NCI-H1694 treated with DMSO at 0.1 percent for 48 hours (cell line): ENCODE data around the gene SHOC2.

ENCODE experiments used
- DNase-seq: peaks from one replicate; lab custom pipeline; 2025; lab: John Stamatoyannopoulos, UW

SHOC2 gene

GRCh38 chr10:110985497-110986275 is 66.3 kb downstream of the SHOC2 start:
- no peak for DNase-seq

DNA sequence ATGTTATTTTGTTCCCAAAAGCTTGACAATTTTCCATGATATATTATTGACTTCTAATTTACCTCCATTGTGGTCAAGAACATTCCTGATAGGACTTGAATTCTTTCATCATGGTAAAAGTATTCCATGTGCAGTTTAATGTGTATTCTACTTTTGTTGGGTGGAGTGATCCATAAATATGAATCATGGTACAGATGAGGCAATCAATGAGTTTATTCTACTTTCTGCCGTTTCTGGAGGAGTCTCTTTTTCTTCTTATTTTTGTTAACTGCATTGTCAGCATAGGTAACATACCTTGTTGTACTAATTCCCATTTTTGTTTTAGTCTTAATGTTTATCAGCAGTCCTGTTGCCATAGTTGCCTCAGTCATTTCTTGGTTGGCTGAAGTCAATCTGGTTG is 69.6 kb downstream of the SHOC2 start:
- no peak for DNase-seq

- no peak for DNase-seq
Measured at GRCh38 chr10:110992006-110992800, 72.8 kb downstream of the SHOC2 start.

DNA sequence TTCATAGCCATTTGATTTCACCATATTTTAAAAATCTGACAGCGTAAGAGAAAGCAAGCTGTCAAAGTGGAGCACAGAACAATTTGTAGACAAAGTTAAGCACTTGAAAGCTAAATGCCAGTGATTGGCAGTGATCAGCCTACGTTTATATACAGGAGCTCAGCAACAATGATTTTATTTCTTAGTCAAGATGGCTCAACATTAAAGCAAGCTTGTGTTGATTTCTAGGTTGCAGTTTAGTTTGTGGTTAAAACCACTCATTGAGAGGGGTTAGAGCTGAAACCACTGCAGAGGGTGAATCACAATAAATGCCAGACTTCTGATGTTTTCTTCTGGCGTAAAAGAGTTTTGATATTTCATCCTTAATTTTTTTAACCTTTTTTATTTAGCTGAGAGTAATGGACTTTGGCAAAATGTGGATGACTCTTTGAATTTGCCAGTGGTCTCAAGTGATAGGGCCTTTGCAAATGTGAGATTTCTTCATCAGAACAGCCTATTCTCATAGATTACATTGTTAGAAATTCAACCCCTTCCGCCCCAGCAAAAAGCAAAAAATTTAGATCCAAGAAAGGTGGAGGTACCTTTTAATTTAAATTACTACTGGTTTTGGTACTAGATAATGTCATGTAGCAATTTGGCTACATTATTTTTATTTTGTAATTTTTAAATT is 73.8 kb downstream of the SHOC2 start:
- no peak for DNase-seq

- DNase-seq = no peak
Measured at GRCh38 chr10:110994406-110995086, 75.1 kb downstream of the SHOC2 start.

DNA sequence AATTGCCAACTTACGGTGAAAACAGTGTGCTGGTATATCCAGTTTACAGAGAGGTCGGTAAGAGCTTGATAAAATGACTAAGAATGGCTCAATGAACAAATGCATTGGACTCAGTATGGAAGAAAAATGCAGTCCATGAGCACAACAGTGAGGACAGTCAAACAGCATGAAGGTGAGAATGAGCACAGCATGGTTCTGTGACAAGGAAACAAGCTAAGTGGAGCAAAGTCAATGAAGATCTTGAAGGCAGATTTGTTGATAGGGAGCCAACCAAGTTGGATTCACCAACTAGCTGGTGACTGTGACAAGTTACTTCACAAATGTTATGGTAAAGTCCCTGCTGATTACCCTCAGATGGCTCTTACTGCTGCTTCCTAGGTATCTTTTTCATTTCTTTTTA is 75.9 kb downstream of the SHOC2 start:
- no peak for DNase-seq

DNA sequence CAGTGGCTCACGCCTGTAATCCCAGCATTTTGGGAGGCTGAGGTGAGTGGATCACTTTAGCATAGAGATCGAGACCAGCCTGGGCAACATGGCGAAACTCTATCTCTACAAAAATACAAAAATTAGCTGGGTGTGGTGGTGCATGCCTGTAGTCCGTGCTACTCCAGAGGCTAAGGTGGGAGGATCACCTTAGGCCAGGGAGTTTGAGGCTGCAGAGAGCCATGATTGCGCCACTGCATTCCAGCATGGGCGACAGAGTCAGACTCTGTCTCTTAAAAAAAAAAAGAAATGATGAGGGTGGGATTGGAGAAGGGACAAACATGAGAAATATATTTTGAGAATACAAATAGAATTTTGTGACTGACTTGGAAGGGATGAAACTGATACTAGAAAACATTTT is 76.9 kb downstream of the SHOC2 start:
- no peak for DNase-seq

DNA sequence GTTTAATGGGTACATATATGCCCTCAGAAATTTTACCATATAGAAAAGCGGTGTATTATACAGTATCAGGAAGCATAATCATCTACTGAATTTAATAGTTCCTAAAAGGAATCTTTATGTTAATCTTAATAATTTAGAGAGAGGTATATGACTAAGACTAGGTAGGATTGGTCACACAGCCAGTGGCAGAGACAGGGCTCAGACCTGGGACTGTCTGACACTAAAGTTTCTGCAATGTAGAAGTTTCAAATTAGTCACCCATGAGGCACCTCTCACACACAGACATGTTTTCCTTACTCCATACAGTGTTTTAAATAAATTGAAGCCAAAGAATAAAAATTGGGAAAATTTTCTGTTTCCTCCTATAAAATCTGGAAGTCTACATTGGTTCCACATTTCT is 84.6 kb downstream of the SHOC2 start:
- DNase-seq = no peak

DNA sequence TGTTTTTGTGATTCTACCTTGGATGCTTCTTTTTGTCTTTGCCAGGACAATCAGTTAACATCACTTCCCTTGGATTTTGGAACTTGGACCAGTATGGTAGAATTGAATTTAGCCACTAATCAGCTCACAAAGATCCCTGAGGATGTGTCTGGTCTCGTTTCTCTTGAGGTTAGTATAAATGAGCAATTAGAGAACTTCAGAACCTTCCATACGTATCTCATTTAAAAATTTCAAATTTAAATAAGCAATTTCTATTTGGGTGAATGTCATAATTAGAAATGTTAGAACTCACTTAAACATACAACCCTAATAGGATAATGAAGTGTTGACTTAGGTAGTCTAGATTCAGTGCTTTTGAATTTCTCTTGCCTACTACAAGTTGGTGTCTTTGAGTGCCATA is 88.1 kb downstream of the SHOC2 start:
- DNase-seq = no peak

DNA sequence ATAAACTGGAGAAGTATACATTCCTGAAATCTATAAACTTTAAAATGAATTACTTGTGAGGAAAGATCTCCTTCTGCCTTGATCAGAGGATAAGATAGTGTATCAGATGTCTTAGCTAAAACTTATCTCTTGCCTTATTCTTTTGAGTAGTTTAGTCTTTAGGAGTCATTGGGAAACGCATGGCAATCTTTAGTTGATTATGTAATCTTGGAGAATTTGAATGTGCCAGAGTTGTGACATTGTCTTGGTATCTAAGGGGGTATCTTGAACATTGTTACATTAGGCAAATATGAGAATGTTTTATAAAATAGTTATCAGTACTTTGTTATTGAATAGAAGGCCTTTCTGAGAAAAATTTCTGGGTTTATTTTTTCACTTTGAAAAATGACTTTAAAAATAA is 95.8 kb downstream of the SHOC2 start:
- DNase-seq = no peak

DNA sequence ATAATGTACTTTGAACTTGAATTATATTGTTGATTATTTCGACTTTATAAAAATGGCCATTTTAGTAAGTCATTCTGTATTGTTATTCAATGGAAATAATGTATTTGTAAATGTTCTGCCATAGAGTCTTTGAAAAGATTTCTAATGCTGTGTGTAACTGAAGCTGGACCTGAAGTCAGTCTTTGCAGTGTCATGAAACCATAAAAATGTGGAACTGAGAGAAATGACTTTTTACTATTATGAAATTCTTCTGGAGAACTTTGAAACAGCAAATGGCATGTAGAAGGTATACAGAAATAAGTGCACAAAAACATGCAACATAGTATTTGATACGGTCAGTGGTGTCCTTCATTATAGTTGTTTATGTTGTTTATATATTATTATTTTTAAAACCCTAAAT is 97.7 kb downstream of the SHOC2 start:
- DNase-seq = no peak

GRCh38 chr10:111018021-111018420 is 98.6 kb downstream of the SHOC2 start:
- no peak for DNase-seq

GRCh38 chr10:111023060-111023459 is 103.7 kb downstream of the SHOC2 start:
- DNase-seq = no peak

- no peak for DNase-seq
Measured at GRCh38 chr10:111030042-111030750, 110.8 kb downstream of the SHOC2 start.

DNA sequence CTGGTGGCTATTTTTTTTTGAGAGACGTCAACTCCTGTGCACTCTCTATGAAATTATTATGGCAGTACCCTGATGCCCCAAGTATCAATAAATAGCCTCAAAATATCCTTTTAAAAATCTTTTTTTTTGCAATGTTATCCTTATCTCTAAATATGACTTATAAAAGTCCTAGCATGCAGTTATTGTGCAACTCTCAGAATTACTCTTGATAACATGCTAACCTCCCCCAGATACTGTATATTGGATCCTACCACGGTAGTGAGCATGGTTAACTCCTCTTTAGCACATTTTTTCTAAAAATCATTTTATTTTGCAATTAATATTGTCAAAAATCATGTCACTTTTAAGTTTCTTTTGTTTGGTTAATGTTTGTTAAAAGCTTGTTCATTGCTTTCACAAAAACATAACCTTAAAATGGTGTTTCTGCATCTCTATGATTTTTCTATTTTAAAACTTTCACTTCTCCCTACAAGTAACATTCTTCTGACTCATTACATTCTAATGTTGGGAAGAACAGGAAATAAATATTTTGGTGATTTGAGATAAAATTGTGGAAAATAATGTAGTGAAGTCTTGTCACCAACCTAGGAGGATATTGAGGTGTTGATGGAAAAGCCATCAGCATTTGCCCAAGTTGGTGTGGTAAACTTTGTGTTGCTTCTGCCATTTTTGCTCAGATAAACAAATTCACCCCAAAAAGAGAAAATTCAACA is 115.3 kb downstream of the SHOC2 start:
- no peak for DNase-seq

GRCh38 chr10:111035542-111035941 is 116.1 kb downstream of the SHOC2 start:
- no peak for DNase-seq

DNA sequence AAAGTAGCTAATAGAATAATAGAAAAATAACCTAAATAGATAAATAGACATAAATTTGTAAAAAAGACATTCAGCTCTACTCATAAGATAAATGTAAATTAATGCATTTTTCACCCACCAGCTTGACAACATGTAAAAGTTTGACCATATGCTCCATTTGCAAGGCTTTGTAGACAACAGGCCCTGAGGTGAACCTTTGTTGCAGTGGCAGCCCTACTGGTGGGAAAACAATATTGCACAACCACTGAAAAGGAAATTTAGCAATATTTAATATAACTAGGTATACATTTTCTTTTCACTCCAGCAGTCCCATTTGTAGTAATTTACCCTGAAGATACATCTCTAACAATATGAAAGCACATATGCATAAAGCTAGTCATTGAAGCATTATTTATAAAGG is 118.5 kb downstream of the SHOC2 start:
- no peak for DNase-seq

GRCh38 chr10:111039522-111039921 is 120.1 kb downstream of the SHOC2 start:
- no peak for DNase-seq

DNA sequence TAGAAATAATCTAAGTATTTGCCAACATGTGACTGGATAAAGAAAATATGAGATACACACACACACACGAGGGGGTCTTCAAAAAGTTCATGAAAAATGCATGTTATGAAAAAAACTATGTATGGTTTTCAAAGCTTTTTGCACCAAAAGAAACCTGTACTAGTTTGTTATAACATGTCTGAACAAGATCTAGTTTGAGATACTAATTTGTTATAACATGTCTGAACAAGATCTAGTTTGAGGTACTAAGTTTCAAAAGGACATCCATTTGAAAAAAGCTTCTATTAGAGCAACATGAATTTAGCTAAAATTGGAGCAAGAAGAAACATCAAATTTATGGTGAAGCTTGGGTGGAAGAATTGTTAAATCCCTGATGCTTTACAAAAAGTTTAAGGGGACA is 137.6 kb downstream of the SHOC2 start:
- no peak for DNase-seq
